Heart left ventricle (tissue), 13 donors: ENCODE data around the gene OPN4.

Source experiments
- POLR2A ChIP-seq, 2 donors: fragments of 450-650 bp; IDR thresholded peaks; one replicate each; pipeline ENCODE4 v1.6.1; 2017; ENCODE audit warnings: antibody characterized with exemption in 2 of 2, mild to moderate bottlenecking in 2 of 2, moderate library complexity in 2 of 2
- TF ChIP-seq, protein P1 (sequence below), 12 donors: fragments of 200-600 bp; sonication (generic) in 4 of 12; IDR thresholded peaks; one replicate each; pipeline versions ENCODE4 v1.5.0 to v1.8.0; 2018 to 2022; ENCODE audit warnings: antibody characterized with exemption in 12 of 12, mild to moderate bottlenecking in 5 of 12
- donor health status: ischemic (EF 13 %, LVEDD 7.1; RV severe dilation, severe dysfunction).
- donor health status: DM: no; HTN: yes; CAD: no.
- donor health status: DM: no; HTN: no; CAD: no.
- donor health status: ischemic (EF 25% LVEDD 6.9; RV normal size, moderate dysfunction).
- donor health status: ischemic (EF 25% LVEDD 5.7; RV mildly dilated, moderate dysfunction).
- donor health status: ischemic (EF 35%, LVEDD 5.7; RV mildly dilated, moderate dysfunction).
- donor health status: nonischemic (EF 11% LVEDD 7.7; RV severe dilation, severe dysfunction).
- donor health status: DM: yes; HTN: yes; CAD: no.
- donor health status: PGD.
- donor health status: ischemic (EF 29% LVEDD 5.4; RV normal size, mild dysfunction).
- donor health status: nonischemic (EF 23%, LVEDD 6.1; RV moderate dilation, normal function).

DNA sequence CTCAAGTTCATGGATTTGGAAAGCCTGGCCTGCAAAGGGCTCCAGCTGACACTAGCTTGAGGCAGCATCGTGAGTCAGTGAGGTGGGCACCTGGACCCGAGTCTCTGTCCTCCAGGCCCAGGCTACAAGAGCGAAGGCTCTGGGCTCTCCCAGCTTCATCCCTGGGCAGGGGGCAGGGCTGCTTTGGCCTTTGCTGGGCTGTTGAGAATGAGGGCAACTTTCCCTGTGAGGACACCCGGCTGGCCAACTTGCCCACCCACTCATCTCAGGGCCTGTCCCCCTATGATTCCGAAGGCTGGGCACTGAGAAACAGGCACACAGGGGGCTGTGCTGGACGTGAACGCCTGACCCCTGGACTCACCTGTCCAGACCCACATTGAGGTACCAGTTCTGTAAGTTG lies 38.3 kb downstream of the OPN4 start:
- TF ChIP-seq, protein P1, sequence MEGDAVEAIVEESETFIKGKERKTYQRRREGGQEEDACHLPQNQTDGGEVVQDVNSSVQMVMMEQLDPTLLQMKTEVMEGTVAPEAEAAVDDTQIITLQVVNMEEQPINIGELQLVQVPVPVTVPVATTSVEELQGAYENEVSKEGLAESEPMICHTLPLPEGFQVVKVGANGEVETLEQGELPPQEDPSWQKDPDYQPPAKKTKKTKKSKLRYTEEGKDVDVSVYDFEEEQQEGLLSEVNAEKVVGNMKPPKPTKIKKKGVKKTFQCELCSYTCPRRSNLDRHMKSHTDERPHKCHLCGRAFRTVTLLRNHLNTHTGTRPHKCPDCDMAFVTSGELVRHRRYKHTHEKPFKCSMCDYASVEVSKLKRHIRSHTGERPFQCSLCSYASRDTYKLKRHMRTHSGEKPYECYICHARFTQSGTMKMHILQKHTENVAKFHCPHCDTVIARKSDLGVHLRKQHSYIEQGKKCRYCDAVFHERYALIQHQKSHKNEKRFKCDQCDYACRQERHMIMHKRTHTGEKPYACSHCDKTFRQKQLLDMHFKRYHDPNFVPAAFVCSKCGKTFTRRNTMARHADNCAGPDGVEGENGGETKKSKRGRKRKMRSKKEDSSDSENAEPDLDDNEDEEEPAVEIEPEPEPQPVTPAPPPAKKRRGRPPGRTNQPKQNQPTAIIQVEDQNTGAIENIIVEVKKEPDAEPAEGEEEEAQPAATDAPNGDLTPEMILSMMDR (IDR thresholded peaks at IDR 0.05) = no peak
- no peak for TF ChIP-seq POLR2A (IDR thresholded peaks at IDR 0.05)
